ENCODE measurements around the gene QRICH1. TPM values are rescaled to one million over a fixed set of nuclear protein-coding genes. Genes with fewer than 3 reads are reported as not detected.

Gene QRICH1
- total RNA-seq, 4 donors from 2014 or later = 66.2 to 171 (median 81.8) TPM

DNA sequence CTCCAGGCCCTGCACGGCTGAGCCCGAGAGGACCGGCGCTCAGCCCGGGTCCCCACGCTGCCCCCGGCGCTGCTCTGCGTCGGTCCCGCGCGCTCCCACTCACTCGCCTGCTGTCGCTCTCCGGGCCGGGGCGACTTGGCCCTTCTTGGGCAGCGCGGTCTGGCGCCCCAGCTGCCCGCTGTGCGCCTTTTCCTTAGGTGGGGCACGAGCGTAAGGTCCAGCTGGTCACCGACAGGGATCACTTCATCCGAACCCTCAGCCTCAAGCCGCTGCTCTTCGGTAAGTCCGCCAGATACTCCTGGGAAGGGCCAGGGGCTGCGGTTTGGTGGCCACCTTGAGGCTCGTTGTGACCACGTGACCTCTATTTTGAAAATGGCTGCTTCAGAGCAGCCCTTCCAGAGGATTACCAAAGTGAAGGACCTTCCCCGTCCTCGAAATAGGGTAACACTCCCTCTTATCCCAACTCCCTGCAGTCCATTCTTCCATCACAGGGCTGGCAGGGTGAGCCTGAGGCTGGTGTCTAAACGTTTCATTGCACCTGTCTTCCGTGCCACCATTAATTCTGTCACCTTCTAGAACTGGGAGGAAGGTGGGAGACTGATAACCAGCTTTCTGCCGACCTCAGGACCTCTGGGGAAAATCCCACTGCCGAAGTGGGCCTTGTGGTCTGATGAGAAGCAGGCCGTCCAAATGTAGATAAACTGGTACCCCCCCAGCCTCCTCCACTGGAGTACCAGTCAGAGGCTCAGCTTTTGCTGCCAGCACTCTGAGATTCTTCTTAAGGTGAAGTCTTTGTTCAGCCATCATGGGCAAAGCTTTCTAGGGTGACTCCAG, 103.0 kb downstream of the QRICH1 start:
- ATAC-seq = peak; percentile 10

DNA sequence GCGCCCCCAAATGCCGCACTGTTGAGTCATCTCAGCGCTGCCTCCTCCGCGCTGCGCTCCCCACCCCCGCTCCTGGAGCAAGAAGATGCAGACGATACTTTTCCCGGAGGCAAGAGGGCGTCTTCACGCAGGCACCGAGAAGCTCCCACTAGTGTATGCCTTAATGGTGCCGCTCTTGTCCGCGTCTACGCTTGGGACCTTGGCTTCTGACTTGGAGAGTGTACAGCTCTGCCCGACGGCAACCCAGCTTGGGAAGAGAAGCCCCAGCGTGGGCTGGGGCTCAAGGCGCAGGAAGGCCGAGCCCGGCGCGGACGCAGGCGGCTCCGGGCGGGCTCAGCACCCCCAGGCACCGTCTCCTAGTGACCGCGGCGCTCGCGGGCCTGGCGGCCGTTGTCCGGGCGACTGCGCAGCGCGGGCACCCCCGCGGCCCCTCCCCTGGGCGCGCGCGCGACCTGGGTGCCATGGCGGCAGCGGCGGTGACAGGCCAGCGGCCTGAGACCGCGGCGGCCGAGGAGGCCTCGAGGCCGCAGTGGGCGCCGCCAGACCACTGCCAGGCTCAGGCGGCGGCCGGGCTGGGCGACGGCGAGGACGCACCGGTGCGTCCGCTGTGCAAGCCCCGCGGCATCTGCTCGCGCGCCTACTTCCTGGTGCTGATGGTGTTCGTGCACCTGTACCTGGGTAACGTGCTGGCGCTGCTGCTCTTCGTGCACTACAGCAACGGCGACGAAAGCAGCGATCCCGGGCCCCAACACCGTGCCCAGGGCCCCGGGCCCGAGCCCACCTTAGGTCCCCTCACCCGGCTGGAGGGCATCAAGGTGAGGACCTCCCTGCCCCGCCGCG, 103.9 kb downstream of the QRICH1 start, which contains the start of gene P4HTM:
Gene P4HTM, plus strand, starts transcription at position 446 of the 840 bp plus-strand sequence. Its CDS starts 16 bp downstream, at position 462.
- peaks cover 0 to 33% of the 10 kb centered on the region in 2 donors for H3K36me3 ChIP-seq
- TF ChIP-seq EP300 (IDR thresholded peaks at IDR 0.05) (no peak), POLR2A (IDR thresholded peaks at IDR 0.05) (peak; percentile 65 to 68), POLR2AphosphoS5 (IDR thresholded peaks at IDR 0.05) (peak; percentile 94)
- TF ChIP-seq, protein P1, sequence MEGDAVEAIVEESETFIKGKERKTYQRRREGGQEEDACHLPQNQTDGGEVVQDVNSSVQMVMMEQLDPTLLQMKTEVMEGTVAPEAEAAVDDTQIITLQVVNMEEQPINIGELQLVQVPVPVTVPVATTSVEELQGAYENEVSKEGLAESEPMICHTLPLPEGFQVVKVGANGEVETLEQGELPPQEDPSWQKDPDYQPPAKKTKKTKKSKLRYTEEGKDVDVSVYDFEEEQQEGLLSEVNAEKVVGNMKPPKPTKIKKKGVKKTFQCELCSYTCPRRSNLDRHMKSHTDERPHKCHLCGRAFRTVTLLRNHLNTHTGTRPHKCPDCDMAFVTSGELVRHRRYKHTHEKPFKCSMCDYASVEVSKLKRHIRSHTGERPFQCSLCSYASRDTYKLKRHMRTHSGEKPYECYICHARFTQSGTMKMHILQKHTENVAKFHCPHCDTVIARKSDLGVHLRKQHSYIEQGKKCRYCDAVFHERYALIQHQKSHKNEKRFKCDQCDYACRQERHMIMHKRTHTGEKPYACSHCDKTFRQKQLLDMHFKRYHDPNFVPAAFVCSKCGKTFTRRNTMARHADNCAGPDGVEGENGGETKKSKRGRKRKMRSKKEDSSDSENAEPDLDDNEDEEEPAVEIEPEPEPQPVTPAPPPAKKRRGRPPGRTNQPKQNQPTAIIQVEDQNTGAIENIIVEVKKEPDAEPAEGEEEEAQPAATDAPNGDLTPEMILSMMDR (IDR thresholded peaks at IDR 0.05) = peak in 3 of 4 experiments; percentile 41 to 62 (median 48)
- WGBS, 2 donors (ENCODE audit: low coverage in 1 of 2) = no CpG with 5 or more reads among the region's 91 CpGs
- ATAC-seq = peak; percentile 93
- H3K27ac ChIP-seq = peak within 1 kb of the TSS; percentile 80 to 98 (median 96)
- H3K9me3 ChIP-seq = no peaks in the 10 kb centered on the region
- H3K27me3 ChIP-seq = no peaks in the 10 kb centered on the region
- H3K4me1 ChIP-seq = peaks cover 3 to 45% (median 15%) of the 10 kb centered on the region in 3 donors
- H3K4me3 ChIP-seq = peak within 1 kb of the TSS; percentile 72 to 92

More for the DNA sequence above, 103.0 kb downstream of the QRICH1 start:
- Histone ChIP-seq H3K9me3 (no peaks in the 10 kb centered on the region), H3K27me3 (no peaks in the 10 kb centered on the region), H3K4me3 (peak overlapping the region; percentile 72 to 92), H3K27ac (peak overlapping the region; percentile 80 to 98 (median 96)), H3K4me1 (peaks cover 3 to 45% (median 15%) of the 10 kb centered on the region in 3 donors), H3K36me3 (peaks cover 0 to 31% of the 10 kb centered on the region in 2 donors)
- TF ChIP-seq, protein P1 (IDR thresholded peaks at IDR 0.05) = no peak
- TF ChIP-seq EP300 (IDR thresholded peaks at IDR 0.05) (no peak), POLR2A (IDR thresholded peaks at IDR 0.05) (no peak), POLR2AphosphoS5 (IDR thresholded peaks at IDR 0.05) (no peak)
- WGBS, 2 donors (ENCODE audit: low coverage in 1 of 2) = 25% methylated on average over 7 of the region's 40 CpGs; no CpG with 5 or more reads in 1 of the 2 donors

DNA sequence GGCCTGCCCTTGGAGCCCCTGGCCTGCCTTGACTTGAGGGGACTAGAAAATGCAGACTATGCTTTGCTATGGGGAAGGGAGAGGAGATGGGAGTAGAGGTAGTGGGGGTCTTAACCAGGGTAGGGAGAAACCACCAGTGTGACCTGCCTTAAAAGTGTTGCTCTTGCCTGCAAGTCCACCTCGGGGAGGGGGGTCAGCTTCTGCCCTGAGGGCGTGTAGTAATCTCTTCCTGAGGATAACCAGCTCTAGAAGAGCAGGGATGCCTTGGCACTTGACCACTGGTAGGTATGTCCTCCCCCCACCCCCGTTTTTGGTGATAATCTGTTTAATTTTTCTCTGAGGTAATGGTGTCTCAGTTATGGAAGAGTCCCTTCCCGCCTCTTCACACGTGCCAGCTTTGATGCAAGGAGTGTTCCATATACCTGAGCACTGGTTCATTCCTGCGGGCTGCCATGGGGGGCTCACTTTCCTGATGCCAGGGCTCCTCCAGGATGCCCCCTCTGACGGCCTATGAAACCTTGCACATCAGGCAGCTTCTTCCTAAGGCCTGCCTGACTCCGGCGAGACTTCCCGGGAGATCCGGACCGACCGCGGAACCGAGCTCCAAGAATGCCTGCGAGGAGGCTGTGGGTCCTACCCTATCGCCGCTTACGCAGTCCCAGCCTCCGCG, 104.6 kb downstream of the QRICH1 start:
- TF ChIP-seq, protein P1 (IDR thresholded peaks at IDR 0.05) = no peak
- TF ChIP-seq EP300 (IDR thresholded peaks at IDR 0.05) = no peak
- TF ChIP-seq POLR2AphosphoS5 (IDR thresholded peaks at IDR 0.05) = no peak
- TF ChIP-seq POLR2A (IDR thresholded peaks at IDR 0.05) = no peak
- Histone ChIP-seq H3K27ac (peak overlapping the region; percentile 80 to 98 (median 96)), H3K4me1 (peaks cover 3 to 45% (median 15%) of the 10 kb centered on the region in 3 donors), H3K27me3 (no peaks in the 10 kb centered on the region), H3K4me3 (peak overlapping the region; percentile 72 to 92), H3K36me3 (peaks cover 0 to 33% of the 10 kb centered on the region in 2 donors), H3K9me3 (no peaks in the 10 kb centered on the region)
- peak; percentile 0 for ATAC-seq
- WGBS, 2 donors (ENCODE audit: low coverage in 1 of 2) = 10 to 12% methylated on average over 4 to 5 of the region's 21 CpGs

DNA sequence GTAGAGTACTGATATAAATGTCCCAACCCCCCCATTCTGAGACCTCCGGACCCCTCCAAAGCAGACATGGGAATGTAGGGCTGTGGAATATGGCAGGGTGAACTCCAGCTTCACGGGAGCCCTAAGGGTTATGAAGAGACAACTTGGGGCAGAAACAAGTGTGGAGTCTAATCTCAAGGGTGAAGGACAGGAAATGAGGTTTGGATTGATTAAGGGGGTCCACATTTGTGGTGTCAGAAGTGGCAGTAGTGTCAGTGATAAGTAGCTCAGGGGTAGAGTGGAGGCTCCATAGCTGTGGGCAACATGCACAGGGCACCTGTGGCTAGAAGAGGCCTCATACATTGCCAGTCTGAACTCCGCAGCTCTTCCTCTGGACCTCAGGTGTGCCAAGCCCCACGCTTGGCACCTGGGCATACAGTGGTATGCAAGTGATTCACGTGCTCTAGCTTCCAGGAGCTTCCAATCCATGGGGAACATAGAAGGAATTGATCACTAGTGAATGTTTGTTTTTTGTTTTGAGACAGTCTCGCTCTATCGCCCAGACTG, 108.0 kb downstream of the QRICH1 start:
- Histone ChIP-seq H3K4me3 (no peak overlapping the region), H3K27me3 (no peaks in the 10 kb centered on the region), H3K4me1 (peaks cover 3 to 28% (median 6%) of the 10 kb centered on the region in 3 donors), H3K9me3 (no peaks in the 10 kb centered on the region), H3K36me3 (peaks cover 0 to 63% of the 10 kb centered on the region in 2 donors), H3K27ac (no peak overlapping the region)
- TF ChIP-seq, protein P1 (IDR thresholded peaks at IDR 0.05) = no peak
- TF ChIP-seq EP300 (IDR thresholded peaks at IDR 0.05) = no peak
- no peak for TF ChIP-seq POLR2A (IDR thresholded peaks at IDR 0.05)
- TF ChIP-seq POLR2AphosphoS5 (IDR thresholded peaks at IDR 0.05) = no peak
- 77 to 79% methylated on average over 3 to 5 of the region's 7 CpGs for WGBS, 2 donors (ENCODE audit: low coverage in 1 of 2)
- ATAC-seq = no peak

All from gastroesophageal sphincter (tissue), 4 donors.